ENCODE measurements around the gene CFAP410.
"Not testable (repeated sequence)": the region's sequence is repeated elsewhere in the genome, so short reads cannot be mapped to it uniquely, and the experiment has no call there.

The CFAP410 gene

GRCh38 chr21:44350773-44351481 lies 11.7 kb upstream of the CFAP410 start:
- no peak for DNase-seq

- DNase-seq, result no peak
These were observed 10.9 kb upstream of the CFAP410 start for GRCh38 chr21:44349847-44350772.

GRCh38 chr21:44349416-44349846 lies 10.2 kb upstream of the CFAP410 start:
- no peak for DNase-seq

- no peak for DNase-seq
These were observed 9.7 kb upstream of the CFAP410 start for GRCh38 chr21:44348861-44349260.

GRCh38 chr21:44347911-44348451 lies 8.8 kb upstream of the CFAP410 start:
- no peak for DNase-seq

GRCh38 chr21:44345495-44345894 lies 6.3 kb upstream of the CFAP410 start:
- no peak for DNase-seq

- no peak for DNase-seq
These were observed 5.5 kb upstream of the CFAP410 start for GRCh38 chr21:44344541-44345183.

- not testable (repeated sequence) for DNase-seq
These were observed 3.8 kb upstream of the CFAP410 start for GRCh38 chr21:44342981-44343380.

- not testable (repeated sequence) for DNase-seq
These were observed 2.7 kb upstream of the CFAP410 start for GRCh38 chr21:44341726-44342458.

GRCh38 chr21:44337941-44338895 lies 972 bp downstream of the CFAP410 start:
- peak; percentile 19 for DNase-seq

- DNase-seq, result no peak
These were observed 1.7 kb downstream of the CFAP410 start for GRCh38 chr21:44337449-44337848.

- no peak for DNase-seq
These were observed 3.7 kb downstream of the CFAP410 start for GRCh38 chr21:44335266-44336059.

GRCh38 chr21:44334329-44335030 lies 4.7 kb downstream of the CFAP410 start:
- no peak for DNase-seq

- DNase-seq, result no peak
These were observed 5.5 kb downstream of the CFAP410 start for GRCh38 chr21:44333509-44334328.

- no peak for DNase-seq
These were observed 6.2 kb downstream of the CFAP410 start for GRCh38 chr21:44332965-44333364.

GRCh38 chr21:44332383-44332782 lies 6.8 kb downstream of the CFAP410 start:
- no peak for DNase-seq

GRCh38 chr21:44331650-44332307 lies 7.4 kb downstream of the CFAP410 start:
- no peak for DNase-seq

GRCh38 chr21:44331209-44331608 lies 8.0 kb downstream of the CFAP410 start:
- no peak for DNase-seq
